SK-N-SH (cell line): Measurements from ENCODE around the gene LRRC2. TPM values are rescaled to one million over a fixed set of nuclear protein-coding genes. Genes with fewer than 3 reads are reported as not detected.

Experiments
- CTCF ChIA-PET: fragments of 300-600, 350-600 bp; formaldehyde crosslinking; extraction: SDS; loops from one replicate; lab custom pipeline; 2021; lab: Yijun Ruan, JAX
- POLR2A ChIA-PET: fragments of 350-600 bp; sonication (Branson Sonifier 250); formaldehyde crosslinking; extraction: SDS; loops from one replicate; lab custom pipeline; 2020; ENCODE audit warnings: antibody characterized with exemption, inconsistent platforms; lab: Yijun Ruan, JAX
- DNase-seq: peaks from one replicate; pipeline ENCODE4 v3.0.0; 2012
- H2AFZ ChIP-seq: fragments of 200-600 bp; sonication (generic); 2 replicates; pipeline ENCODE4 v1.8.1; 2016; ENCODE audit warnings: antibody characterized with exemption, mild to moderate bottlenecking, low read depth
- H3F3A ChIP-seq: fragments of 200-600 bp; sonication (generic); replicated peaks from 2 replicates; pipeline ENCODE3; 2016; ENCODE audit warnings: antibody characterized with exemption, mild to moderate bottlenecking; ENCODE audit not compliant: insufficient read depth
- H3K27ac ChIP-seq, 2 experiments: fragments of 200-500 bp in 1 of 2; fragments of 200-600 bp in 1 of 2; sonication (Bioruptor generic) in 1 of 2; sonication (generic), shearing (Covaris generic) in 1 of 2; 2 replicates each; pipeline versions ENCODE4 v1.5.1 to v1.6.1; 2014 to 2016; ENCODE audit warnings: low read depth in 2 of 2, inconsistent platforms in 1 of 2, low read length in 1 of 2, mild to moderate bottlenecking in 1 of 2, mixed read lengths in 1 of 2
- H3K27me3 ChIP-seq: fragments of 200-600 bp; sonication (generic), shearing (Covaris generic); 2 replicates; pipeline ENCODE4 v1.6.1; 2016; ENCODE audit warnings: mixed run types; ENCODE audit not compliant: insufficient read depth
- H3K36me3 ChIP-seq, 2 experiments: fragments of 200-500 bp in 1 of 2; fragments of 200-600 bp in 1 of 2; sonication (Bioruptor generic) in 1 of 2; sonication (generic) in 1 of 2; replicated peaks in 1 of 2; 2 replicates each; pipeline versions ENCODE3 to v1.5.1; 2014 to 2016; ENCODE audit warnings: low read length in 1 of 2, mild to moderate bottlenecking in 1 of 2; ENCODE audit not compliant: insufficient read depth in 2 of 2, control insufficient read depth in 1 of 2
- H3K4me1 ChIP-seq, 2 experiments: fragments of 200-500 bp in 1 of 2; fragments of 200-600 bp in 1 of 2; sonication (Bioruptor generic) in 1 of 2; sonication (generic), shearing (Covaris generic) in 1 of 2; 2 replicates each; pipeline versions ENCODE4 v1.5.1 to v1.6.1; 2014 to 2016; ENCODE audit warnings: low read depth in 1 of 2, low read length in 1 of 2, mixed run types in 1 of 2; ENCODE audit not compliant: insufficient read depth in 2 of 2, control insufficient read depth in 1 of 2
- H3K4me2 ChIP-seq: fragments of 200-600 bp; sonication (generic), shearing (Covaris generic); 2 replicates; pipeline ENCODE4 v1.6.1; 2017; ENCODE audit warnings: mixed run types
- H3K4me3 ChIP-seq, 2 experiments: fragments of 200-500 bp in 1 of 2; fragments of 200-600 bp in 1 of 2; sonication (Bioruptor generic) in 1 of 2; sonication (generic), shearing (Covaris generic) in 1 of 2; 2 replicates each; pipeline versions ENCODE4 v1.5.1 to v1.8.1; 2014 to 2016; ENCODE audit warnings: low read depth in 2 of 2, inconsistent platforms in 1 of 2, low read length in 1 of 2, mild to moderate bottlenecking in 1 of 2, mixed read lengths in 1 of 2, moderate library complexity in 1 of 2
- H3K79me2 ChIP-seq: fragments of 200-600 bp; sonication (generic); 2 replicates; pipeline ENCODE4 v1.8.1; 2017; ENCODE audit warnings: mild to moderate bottlenecking; ENCODE audit not compliant: insufficient read depth
- H3K9ac ChIP-seq: fragments of 200-600 bp; sonication (generic); 2 replicates; pipeline ENCODE4 v1.6.1; 2017; ENCODE audit warnings: mixed run types
- H3K9me2 ChIP-seq: fragments of 200-600 bp; sonication (generic); 2 replicates; pipeline ENCODE4 v1.6.1; 2017; ENCODE audit warnings: mixed run types
- H3K9me3 ChIP-seq: fragments of 200-600 bp; sonication (generic); 2 replicates; pipeline ENCODE4 v1.6.1; 2017; ENCODE audit warnings: mixed run types, mild to moderate bottlenecking, moderate library complexity
- H4K20me1 ChIP-seq: fragments of 200-600 bp; sonication (generic); 2 replicates; pipeline ENCODE4 v1.6.1; 2017; ENCODE audit warnings: mild to moderate bottlenecking, mixed run types; ENCODE audit not compliant: insufficient read depth
- CHD2 ChIP-seq: fragments of 150-350 bp; IDR thresholded peaks from 2 replicates; pipeline ENCODE4 v1.6.1; 2018; ENCODE audit warnings: low read length; ENCODE audit not compliant: partially characterized antibody
- ELF1 ChIP-seq: IDR thresholded peaks from 2 replicates; pipeline ENCODE4 v1.4.0; 2012
- EP300 ChIP-seq, 2 experiments: IDR thresholded peaks; 2 replicates each; pipeline versions ENCODE4 v1.4.0 to v1.6.1; 2012; ENCODE audit warnings: borderline replicate concordance in 1 of 2, low read depth in 1 of 2, low read length in 1 of 2
- EZH2phosphoT487 ChIP-seq: fragments of 200-600 bp; sonication (generic); IDR thresholded peaks from 2 replicates; pipeline ENCODE4 v1.6.1; 2017; ENCODE audit warnings: low read depth, mixed run types, mild to moderate bottlenecking, antibody characterized with exemption, moderate library complexity, borderline replicate concordance
- FOSL2 ChIP-seq: IDR thresholded peaks from 2 replicates; pipeline ENCODE4 v1.4.0; 2012; ENCODE audit warnings: low read depth, mild to moderate bottlenecking, moderate library complexity, borderline replicate concordance
- FOXM1 ChIP-seq: IDR thresholded peaks from 2 replicates; pipeline ENCODE4 v1.4.0; 2012; ENCODE audit warnings: low read depth, mild to moderate bottlenecking
- GABPA ChIP-seq: IDR thresholded peaks from 2 replicates; pipeline ENCODE4 v1.4.0; 2012; ENCODE audit warnings: low read depth, mild to moderate bottlenecking
- MEF2A ChIP-seq: IDR thresholded peaks from 2 replicates; pipeline ENCODE4 v1.4.0; 2012; ENCODE audit warnings: low read depth, borderline replicate concordance
- MXI1 ChIP-seq: IDR thresholded peaks from 2 replicates; pipeline ENCODE4 v1.6.1; 2012; ENCODE audit warnings: mild to moderate bottlenecking, low read depth, low read length, improper control_type of control experiment
- NFIC ChIP-seq: IDR thresholded peaks from 2 replicates; pipeline ENCODE4 v1.4.0; 2012; ENCODE audit warnings: borderline replicate concordance
- NRF1 ChIP-seq: IDR thresholded peaks from 2 replicates; pipeline ENCODE4 v1.6.1; 2012; ENCODE audit warnings: low read depth, mild to moderate bottlenecking, low read length
- POLR2AphosphoS5 ChIP-seq: IDR thresholded peaks from 2 replicates; pipeline ENCODE4 v1.6.1; 2012; ENCODE audit warnings: low read depth, low read length
- RCOR1 ChIP-seq: fragments of 150-350 bp; IDR thresholded peaks from 2 replicates; pipeline ENCODE4 v1.6.1; 2017; ENCODE audit warnings: antibody characterized with exemption, low read length
- RFX5 ChIP-seq: IDR thresholded peaks from 2 replicates; pipeline ENCODE4 v1.6.1; 2012; ENCODE audit warnings: mild to moderate bottlenecking, improper control_type of control experiment, low read length
- RXRA ChIP-seq: IDR thresholded peaks from 2 replicates; pipeline ENCODE4 v1.4.0; 2012; ENCODE audit warnings: low read depth, mild to moderate bottlenecking, borderline replicate concordance
- SIN3A ChIP-seq: IDR thresholded peaks from 2 replicates; pipeline ENCODE4 v1.6.1; 2012; ENCODE audit warnings: low read depth, mild to moderate bottlenecking, low read length, moderate library complexity, borderline replicate concordance
- TAF1 ChIP-seq: IDR thresholded peaks from 2 replicates; pipeline ENCODE4 v1.6.1; 2012; ENCODE audit warnings: low read depth, mild to moderate bottlenecking, low read length, moderate library complexity, borderline replicate concordance
- TEAD4 ChIP-seq: IDR thresholded peaks from 2 replicates; pipeline ENCODE4 v1.4.0; 2012; ENCODE audit warnings: mild to moderate bottlenecking, borderline replicate concordance; ENCODE audit not compliant: insufficient read depth
- YY1 ChIP-seq: IDR thresholded peaks from 2 replicates; pipeline ENCODE4 v1.4.0; 2012; ENCODE audit warnings: low read depth, mild to moderate bottlenecking
- WGBS: methylation state at CpG from one replicate; pipeline ENCODE4 v1.1.6; 2017; ENCODE audit warnings: low lambda C conversion rate; 5-methylcytosine and 5-hydroxymethylcytosine counted together
- polyA plus RNA-seq, 3 experiments: library from polyadenylated mRNA; depleted of rRNA; stranded (reverse); fragments of >200 nt; gene quantifications; 2 replicates each; pipeline ENCODE4 v1.2.3, GENCODE V29; 2012
- TF ChIP-seq, protein P1 (sequence below): IDR thresholded peaks from 2 replicates; pipeline ENCODE4 v1.6.1; 2012; ENCODE audit warnings: mild to moderate bottlenecking, low read depth, low read length, moderate library complexity
- TF ChIP-seq, protein P2 (sequence below): IDR thresholded peaks from 2 replicates; pipeline ENCODE4 v1.4.0; 2012; ENCODE audit warnings: low read depth, borderline replicate concordance
- TF ChIP-seq, protein P3 (sequence below): IDR thresholded peaks from 2 replicates; pipeline ENCODE4; 2012
- TF ChIP-seq, protein P4 (sequence below): IDR thresholded peaks from 2 replicates; pipeline ENCODE4 v1.4.0; 2012; ENCODE audit warnings: low read depth
- TF ChIP-seq, protein P5 (sequence below): fragments of 150-350 bp; IDR thresholded peaks from 2 replicates; pipeline ENCODE4 v1.6.1; 2016; ENCODE audit warnings: mild to moderate bottlenecking, low read depth, low read length
- TF ChIP-seq, protein P6 (sequence below): IDR thresholded peaks from 2 replicates; pipeline ENCODE4 v1.4.0; 2012; ENCODE audit warnings: low read depth, borderline replicate concordance

LRRC2 gene
- polyA plus RNA-seq, 1 of the 3 experiments (the other 2 are of a cell fraction) = 0.13 TPM

DNA sequence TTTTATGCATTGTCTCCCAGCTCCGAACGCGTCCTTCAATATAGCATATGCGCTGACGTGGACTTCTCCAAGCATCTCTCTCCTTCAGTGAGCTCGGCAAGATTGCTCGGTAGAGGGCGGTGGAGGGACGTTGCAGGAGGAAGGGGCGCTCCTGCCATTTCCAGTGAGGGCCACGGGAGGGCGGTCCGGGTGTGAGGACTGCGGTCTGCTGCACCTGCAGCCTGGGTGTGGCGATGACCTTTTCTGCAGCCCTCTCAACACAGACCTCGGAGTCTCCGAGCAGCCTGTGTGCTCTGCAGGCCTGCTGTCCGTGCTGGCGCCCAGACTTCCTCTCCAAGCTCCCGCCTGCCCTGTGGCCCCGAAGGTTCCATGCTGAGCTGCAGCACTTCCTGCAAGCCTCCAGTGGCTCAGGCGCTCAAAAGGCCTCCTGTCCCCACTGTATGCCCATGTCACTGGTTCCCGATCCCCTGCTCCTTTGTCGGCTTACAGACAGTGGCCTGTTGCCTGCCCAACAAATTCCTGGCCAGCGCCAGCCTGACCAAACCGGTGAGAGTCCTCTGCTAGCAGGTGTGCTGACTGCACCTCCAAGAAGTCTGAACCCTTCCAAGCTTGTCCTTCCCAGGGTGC, 77.3 kb downstream of the LRRC2 start:
- peak; percentile 95 for DNase-seq
- H3K36me3 ChIP-seq = no peaks in the 10 kb centered on the region
- H2AFZ ChIP-seq = no peak overlapping the region
- H3K4me3 ChIP-seq = peak overlapping the region in 1 of 2 experiments; percentile 51; a peak in 1 of 4 replicates
- peak overlapping the region; percentile 62; the same call in 1 of the 2 replicates for H3K4me2 ChIP-seq
- no peaks in the 10 kb centered on the region for H3F3A ChIP-seq
- H3K9ac ChIP-seq = no peak overlapping the region
- H3K4me1 ChIP-seq = peaks cover 0 to 3% of the 10 kb centered on the region in 2 experiments; a peak in 1 of 4 replicates
- H3K9me2 ChIP-seq = no peaks in the 10 kb centered on the region
- no peaks in the 10 kb centered on the region; the same call in 1 of the 2 replicates for H3K27me3 ChIP-seq
- no peaks in the 10 kb centered on the region for H3K79me2 ChIP-seq
- no peaks in the 10 kb centered on the region for H4K20me1 ChIP-seq
- ChIA-PET CTCF (interaction anchor here (0.6 to 7.9 kb wide), 102 partner anchors 8 to 909 kb away, joined by 3 to 223 read pairs (median 5); partner anchors contain the start of genes ALS2CL, CCR5AS, CCRL2 and LRRC2), POLR2A (no interaction called here)
- H3K9me3 ChIP-seq = no peaks in the 10 kb centered on the region
- no peak overlapping the region for H3K27ac ChIP-seq
- WGBS = 14% methylated on average over 23 of the region's 26 CpGs
- no peak for TF ChIP-seq FOXM1
- TF ChIP-seq RCOR1 = peak; percentile 70; the same call in 1 of the 2 replicates
- TF ChIP-seq, protein P1, sequence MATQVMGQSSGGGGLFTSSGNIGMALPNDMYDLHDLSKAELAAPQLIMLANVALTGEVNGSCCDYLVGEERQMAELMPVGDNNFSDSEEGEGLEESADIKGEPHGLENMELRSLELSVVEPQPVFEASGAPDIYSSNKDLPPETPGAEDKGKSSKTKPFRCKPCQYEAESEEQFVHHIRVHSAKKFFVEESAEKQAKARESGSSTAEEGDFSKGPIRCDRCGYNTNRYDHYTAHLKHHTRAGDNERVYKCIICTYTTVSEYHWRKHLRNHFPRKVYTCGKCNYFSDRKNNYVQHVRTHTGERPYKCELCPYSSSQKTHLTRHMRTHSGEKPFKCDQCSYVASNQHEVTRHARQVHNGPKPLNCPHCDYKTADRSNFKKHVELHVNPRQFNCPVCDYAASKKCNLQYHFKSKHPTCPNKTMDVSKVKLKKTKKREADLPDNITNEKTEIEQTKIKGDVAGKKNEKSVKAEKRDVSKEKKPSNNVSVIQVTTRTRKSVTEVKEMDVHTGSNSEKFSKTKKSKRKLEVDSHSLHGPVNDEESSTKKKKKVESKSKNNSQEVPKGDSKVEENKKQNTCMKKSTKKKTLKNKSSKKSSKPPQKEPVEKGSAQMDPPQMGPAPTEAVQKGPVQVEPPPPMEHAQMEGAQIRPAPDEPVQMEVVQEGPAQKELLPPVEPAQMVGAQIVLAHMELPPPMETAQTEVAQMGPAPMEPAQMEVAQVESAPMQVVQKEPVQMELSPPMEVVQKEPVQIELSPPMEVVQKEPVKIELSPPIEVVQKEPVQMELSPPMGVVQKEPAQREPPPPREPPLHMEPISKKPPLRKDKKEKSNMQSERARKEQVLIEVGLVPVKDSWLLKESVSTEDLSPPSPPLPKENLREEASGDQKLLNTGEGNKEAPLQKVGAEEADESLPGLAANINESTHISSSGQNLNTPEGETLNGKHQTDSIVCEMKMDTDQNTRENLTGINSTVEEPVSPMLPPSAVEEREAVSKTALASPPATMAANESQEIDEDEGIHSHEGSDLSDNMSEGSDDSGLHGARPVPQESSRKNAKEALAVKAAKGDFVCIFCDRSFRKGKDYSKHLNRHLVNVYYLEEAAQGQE = no peak
- no peak for TF ChIP-seq MEF2A
- TF ChIP-seq, protein P2, sequence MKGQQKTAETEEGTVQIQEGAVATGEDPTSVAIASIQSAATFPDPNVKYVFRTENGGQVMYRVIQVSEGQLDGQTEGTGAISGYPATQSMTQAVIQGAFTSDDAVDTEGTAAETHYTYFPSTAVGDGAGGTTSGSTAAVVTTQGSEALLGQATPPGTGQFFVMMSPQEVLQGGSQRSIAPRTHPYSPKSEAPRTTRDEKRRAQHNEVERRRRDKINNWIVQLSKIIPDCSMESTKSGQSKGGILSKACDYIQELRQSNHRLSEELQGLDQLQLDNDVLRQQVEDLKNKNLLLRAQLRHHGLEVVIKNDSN = no peak
- TF ChIP-seq, protein P3, sequence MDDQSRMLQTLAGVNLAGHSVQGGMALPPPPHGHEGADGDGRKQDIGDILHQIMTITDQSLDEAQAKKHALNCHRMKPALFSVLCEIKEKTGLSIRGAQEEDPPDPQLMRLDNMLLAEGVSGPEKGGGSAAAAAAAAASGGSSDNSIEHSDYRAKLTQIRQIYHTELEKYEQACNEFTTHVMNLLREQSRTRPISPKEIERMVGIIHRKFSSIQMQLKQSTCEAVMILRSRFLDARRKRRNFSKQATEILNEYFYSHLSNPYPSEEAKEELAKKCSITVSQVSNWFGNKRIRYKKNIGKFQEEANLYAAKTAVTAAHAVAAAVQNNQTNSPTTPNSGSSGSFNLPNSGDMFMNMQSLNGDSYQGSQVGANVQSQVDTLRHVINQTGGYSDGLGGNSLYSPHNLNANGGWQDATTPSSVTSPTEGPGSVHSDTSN = no peak
- no peak for TF ChIP-seq MXI1
- TF ChIP-seq EP300 (IDR thresholded peaks at IDR 0.05; ENCODE audit: borderline replicate concordance in 1 of 2, low read depth in 1 of 2, low read length in 1 of 2) = no peak
- peak; percentile 59 for TF ChIP-seq CHD2
- no peak for TF ChIP-seq SIN3A
- TF ChIP-seq, protein P4, sequence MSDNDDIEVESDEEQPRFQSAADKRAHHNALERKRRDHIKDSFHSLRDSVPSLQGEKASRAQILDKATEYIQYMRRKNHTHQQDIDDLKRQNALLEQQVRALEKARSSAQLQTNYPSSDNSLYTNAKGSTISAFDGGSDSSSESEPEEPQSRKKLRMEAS = 0 out of 2 replicates have a peak, but pooled peaks have one; percentile 27
- TF ChIP-seq, protein P5, sequence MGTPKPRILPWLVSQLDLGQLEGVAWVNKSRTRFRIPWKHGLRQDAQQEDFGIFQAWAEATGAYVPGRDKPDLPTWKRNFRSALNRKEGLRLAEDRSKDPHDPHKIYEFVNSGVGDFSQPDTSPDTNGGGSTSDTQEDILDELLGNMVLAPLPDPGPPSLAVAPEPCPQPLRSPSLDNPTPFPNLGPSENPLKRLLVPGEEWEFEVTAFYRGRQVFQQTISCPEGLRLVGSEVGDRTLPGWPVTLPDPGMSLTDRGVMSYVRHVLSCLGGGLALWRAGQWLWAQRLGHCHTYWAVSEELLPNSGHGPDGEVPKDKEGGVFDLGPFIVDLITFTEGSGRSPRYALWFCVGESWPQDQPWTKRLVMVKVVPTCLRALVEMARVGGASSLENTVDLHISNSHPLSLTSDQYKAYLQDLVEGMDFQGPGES = no peak
- no peak for TF ChIP-seq ELF1
- 0 out of 2 replicates have a peak, but pooled peaks have one; percentile 28 for TF ChIP-seq RFX5
- no peak for TF ChIP-seq GABPA
- TF ChIP-seq YY1 = no peak
- TF ChIP-seq, protein P6, sequence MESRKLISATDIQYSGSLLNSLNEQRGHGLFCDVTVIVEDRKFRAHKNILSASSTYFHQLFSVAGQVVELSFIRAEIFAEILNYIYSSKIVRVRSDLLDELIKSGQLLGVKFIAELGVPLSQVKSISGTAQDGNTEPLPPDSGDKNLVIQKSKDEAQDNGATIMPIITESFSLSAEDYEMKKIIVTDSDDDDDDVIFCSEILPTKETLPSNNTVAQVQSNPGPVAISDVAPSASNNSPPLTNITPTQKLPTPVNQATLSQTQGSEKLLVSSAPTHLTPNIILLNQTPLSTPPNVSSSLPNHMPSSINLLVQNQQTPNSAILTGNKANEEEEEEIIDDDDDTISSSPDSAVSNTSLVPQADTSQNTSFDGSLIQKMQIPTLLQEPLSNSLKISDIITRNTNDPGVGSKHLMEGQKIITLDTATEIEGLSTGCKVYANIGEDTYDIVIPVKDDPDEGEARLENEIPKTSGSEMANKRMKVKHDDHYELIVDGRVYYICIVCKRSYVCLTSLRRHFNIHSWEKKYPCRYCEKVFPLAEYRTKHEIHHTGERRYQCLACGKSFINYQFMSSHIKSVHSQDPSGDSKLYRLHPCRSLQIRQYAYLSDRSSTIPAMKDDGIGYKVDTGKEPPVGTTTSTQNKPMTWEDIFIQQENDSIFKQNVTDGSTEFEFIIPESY = no peak
- no peak for TF ChIP-seq RXRA
- TF ChIP-seq FOSL2 = no peak
- TF ChIP-seq TAF1 = no peak
- TF ChIP-seq TEAD4 = no peak
- TF ChIP-seq POLR2AphosphoS5 = no peak
- TF ChIP-seq EZH2phosphoT487 = no peak
- no peak for TF ChIP-seq NFIC
- no peak for TF ChIP-seq NRF1
